ENCODE data around the gene CASP14. TPM values are rescaled to one million over a fixed set of nuclear protein-coding genes. Genes with fewer than 3 reads are reported as not detected.

Gene CASP14
- total RNA-seq, 1 donor: not detected

GRCh38 chr19:15021286-15022007, 27.8 kb upstream of the CASP14 start:
- no peak for DNase-seq (ENCODE audit: low read depth)
- H3K4me3 ChIP-seq (ENCODE audit: low read depth, low read length): no peak overlapping the region
- no peak for TF ChIP-seq CTCF (IDR thresholded peaks at IDR 0.05; ENCODE audit: insufficient read depth, low read depth, low read length)

GRCh38 chr19:15022752-15023151, 26.5 kb upstream of the CASP14 start:
- TF ChIP-seq CTCF (IDR thresholded peaks at IDR 0.05; ENCODE audit: insufficient read depth, low read depth, low read length): no peak
- no peak overlapping the region for H3K4me3 ChIP-seq (ENCODE audit: low read depth, low read length)
- DNase-seq (ENCODE audit: low read depth): no peak

- TF ChIP-seq CTCF (IDR thresholded peaks at IDR 0.05; ENCODE audit: insufficient read depth, low read depth, low read length): no peak
- no peak overlapping the region for H3K4me3 ChIP-seq (ENCODE audit: low read depth, low read length)
- no peak for DNase-seq (ENCODE audit: low read depth)
These were observed 24.1 kb upstream of the CASP14 start for GRCh38 chr19:15025217-15025616.

GRCh38 chr19:15028490-15028889, 20.8 kb upstream of the CASP14 start:
- no peak overlapping the region for H3K4me3 ChIP-seq (ENCODE audit: low read depth, low read length)
- no peak for TF ChIP-seq CTCF (IDR thresholded peaks at IDR 0.05; ENCODE audit: insufficient read depth, low read depth, low read length)
- no peak for DNase-seq (ENCODE audit: low read depth)

DNA sequence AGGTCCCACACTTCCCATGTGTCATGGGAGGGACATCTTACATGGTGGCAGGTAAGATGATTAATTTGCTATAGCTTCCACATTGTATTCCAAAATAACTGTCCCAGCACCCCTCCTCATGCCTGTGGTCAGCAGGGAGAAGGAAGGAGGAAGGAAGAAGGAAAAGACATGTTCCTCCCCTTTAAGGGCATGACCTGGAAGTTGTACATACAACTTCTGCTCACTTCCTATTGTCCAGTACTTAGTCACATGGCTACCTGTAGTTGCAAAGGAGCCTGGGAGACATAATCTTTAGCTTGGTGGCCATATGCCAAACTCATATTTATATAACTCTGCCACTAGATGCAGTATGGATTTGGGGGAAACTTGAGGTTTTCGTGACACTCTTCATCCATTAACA, 17.6 kb upstream of the CASP14 start:
- DNase-seq (ENCODE audit: low read depth): no peak
- H3K4me3 ChIP-seq (ENCODE audit: low read depth, low read length): no peak overlapping the region
- no peak for TF ChIP-seq CTCF (IDR thresholded peaks at IDR 0.05; ENCODE audit: insufficient read depth, low read depth, low read length)

DNA sequence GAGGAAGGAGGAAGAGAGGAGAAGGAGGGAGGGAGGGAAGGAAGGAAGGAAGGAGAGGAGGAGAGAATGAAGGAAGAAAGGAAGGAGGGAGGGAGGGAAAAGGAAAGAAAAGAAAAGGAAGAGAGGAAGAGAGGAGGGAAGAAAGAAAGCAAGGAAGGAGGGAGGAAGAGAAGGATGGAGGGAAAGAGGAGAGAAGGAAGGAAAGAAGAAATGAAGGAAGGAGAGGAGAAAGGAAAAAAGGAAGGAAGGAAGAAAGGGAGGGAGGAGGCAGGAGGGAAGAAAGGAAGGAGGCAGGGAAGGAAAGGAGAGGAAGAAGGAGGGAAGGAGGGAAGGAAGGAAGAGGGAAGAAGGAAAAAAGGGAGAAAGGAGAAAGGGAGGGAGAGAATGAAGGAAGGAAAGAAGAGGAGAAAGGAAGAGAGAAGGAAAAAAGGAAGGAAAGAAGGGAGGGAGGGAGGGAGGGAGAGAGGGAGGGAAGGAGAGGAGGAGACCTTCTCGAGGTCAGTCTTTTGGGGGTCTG, 13.4 kb upstream of the CASP14 start:
- no peak for DNase-seq (ENCODE audit: low read depth)
- H3K4me3 ChIP-seq (ENCODE audit: low read depth, low read length): no peak overlapping the region
- no peak for TF ChIP-seq CTCF (IDR thresholded peaks at IDR 0.05; ENCODE audit: insufficient read depth, low read depth, low read length)

DNA sequence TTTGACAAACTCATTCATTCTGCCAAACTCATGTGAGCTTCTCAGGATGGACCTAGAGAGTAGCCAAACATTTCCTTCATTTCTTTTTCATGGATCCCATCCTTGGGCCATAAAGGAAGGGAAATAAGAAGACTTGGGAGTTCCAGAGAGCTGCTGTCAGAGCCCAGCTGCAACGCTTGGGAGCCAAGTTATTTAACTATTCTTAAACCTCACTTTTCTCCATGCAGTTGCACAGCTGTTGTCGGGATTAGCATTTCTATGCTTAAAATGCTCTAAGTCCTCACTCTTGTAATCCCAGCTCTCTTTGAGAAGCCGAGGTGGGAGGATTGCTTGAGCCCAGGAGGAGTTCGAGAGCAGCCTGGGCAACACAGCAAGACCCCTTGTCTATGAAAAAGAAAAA, 11.7 kb upstream of the CASP14 start:
- TF ChIP-seq CTCF (IDR thresholded peaks at IDR 0.05; ENCODE audit: insufficient read depth, low read depth, low read length): no peak
- no peak overlapping the region for H3K4me3 ChIP-seq (ENCODE audit: low read depth, low read length)
- DNase-seq (ENCODE audit: low read depth): no peak

Measured in fibroblast of villous mesenchyme (primary cell).